ENCODE measurements around the gene SUSD1. TPM values are rescaled to one million over a fixed set of nuclear protein-coding genes. Genes with fewer than 3 reads are reported as not detected.

The SUSD1 gene
- total RNA-seq, 1 experiment from 2014 or later: 15.4 TPM

DNA sequence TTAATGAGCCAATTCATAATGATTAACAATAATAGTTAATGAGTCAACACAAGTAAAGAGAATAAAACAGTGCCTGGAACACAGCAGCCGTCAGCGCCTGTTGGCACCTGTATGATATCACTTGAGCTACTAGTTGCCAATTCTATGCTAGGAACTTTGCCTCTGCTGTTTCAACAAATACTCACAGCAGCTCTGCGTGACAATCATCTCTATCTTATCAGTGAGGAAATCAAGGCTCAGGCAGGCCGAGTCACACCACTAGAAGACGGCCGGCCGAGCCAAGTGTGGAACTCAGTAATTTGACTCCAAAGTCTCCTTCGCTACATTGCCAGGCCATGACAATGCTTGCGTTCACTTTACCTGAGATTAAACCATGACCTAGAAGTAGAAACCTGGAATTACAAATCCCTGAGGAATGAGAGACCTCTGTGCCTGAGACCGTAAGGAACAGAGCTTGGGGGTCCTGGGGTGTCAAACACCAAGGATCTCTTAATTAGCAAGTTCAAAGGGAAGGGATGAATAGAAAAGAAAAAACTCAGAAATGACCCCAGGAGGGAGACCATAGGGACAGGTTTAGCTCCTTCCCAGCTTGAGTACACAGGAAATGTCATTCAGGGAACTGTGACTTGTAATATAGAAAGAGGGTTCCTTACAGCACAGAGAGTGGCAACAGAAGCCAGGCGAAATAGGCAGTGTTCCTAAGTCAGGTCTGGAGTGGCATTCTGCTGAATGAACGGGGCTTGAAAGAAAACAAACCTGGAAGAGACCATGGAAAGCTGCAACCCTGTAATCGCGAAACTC lies 109.1 kb downstream of the SUSD1 start:
- DNase-seq (ENCODE audit: low spot score): no peak

DNA sequence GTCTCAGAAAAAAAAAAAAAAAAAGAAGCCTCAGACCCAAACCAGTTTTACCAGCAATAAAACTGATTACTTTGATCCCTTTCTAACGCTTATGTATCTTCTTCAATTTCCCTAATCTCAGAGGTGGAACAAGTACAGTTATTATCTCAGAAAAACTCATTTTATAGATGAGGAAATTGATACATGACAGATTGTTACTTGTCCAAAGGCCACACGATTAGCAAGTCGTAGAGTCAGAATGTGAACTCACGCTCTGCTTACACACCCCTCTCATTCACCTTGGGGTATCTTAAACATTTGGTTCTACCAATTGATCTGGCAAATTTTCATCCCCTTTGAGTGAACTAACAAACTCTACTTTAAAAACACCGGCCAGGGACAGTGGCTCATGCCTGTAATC lies 110.2 kb downstream of the SUSD1 start:
- DNase-seq (ENCODE audit: low spot score): no peak

DNA sequence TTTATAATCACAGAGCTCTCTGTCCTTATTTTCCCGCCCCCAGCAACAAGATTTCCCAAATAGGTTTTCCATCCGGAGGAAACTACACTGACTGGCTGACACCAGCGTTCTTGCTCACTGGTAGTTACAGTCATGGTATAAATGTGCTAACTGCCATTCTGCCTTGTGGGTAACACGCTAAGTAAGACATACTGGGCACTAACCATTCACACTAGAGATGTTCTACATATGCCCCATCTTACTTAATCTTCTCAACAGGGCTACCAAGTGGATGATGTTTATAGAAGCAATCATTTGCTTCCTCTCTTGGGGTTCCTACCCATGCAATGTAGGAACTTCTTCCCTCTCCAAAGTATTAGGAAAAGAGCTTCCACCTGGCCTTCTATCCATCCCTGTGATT lies 111.5 kb downstream of the SUSD1 start:
- no peak for DNase-seq (ENCODE audit: low spot score)

DNA sequence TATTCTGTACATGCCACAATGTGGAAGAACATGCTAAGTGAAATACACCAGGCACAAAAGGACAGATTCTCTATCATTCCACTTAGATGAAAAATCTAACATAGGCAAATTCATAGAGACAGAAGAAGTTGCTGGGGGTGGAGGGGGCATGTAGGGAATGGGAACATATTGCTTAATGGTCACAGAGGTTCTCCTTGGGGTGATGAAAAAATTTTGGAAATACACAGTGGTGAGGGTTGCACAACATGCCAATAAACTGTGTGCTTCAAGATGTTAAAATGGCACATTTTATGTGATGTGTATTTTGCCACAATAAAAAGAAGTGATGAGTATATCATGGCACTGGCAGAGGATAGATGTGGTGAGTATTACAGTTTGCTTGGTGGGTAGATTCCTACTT lies 111.9 kb downstream of the SUSD1 start:
- no peak for DNase-seq (ENCODE audit: low spot score)

DNA sequence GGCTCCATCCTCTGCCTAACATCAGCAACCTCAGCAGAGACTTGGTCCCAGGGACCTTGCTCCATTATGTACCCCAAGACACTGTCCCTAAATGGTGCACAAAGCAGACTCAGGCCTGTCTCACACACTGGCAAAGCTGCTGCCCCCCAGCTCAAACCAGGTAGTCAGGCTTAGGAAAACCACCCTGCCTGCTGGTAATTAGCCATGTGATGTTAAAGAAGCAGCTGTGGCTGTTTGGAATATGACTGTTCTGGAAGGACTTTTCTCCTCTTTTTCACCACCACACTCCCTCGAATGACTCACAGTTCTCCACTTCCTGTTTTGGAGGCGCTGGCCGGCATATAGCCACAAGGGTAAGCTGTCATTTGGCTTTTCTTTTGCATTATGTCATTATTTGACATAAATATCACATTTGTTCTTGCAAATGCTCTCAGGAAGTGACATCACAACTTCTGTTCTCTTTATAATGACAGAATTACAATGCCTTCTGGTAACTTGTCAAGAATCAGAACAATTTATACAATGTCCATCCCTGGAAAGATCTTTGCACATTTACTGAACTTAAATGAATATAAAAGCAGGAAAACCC lies 113.9 kb downstream of the SUSD1 start:
- peak; percentile 97 for DNase-seq (ENCODE audit: low spot score)

DNA sequence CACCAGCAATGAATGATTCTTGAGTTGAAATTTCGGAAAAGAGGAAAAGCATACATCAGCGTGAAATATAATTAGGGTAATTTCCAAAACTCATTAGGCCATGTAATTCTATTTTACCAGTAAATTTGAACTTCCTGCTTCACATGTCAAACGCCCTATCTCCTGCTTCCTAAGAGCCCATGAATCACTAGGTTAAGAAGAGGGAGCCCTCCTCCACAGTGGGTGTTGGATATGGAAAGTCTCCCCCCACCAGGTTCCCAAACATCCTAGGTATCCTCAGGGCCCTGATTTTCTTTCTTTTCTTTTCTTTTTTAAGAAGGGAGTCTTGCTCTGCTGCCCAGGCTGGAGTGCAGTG lies 115.2 kb downstream of the SUSD1 start:
- peak; percentile 29 for DNase-seq (ENCODE audit: low spot score)

DNA sequence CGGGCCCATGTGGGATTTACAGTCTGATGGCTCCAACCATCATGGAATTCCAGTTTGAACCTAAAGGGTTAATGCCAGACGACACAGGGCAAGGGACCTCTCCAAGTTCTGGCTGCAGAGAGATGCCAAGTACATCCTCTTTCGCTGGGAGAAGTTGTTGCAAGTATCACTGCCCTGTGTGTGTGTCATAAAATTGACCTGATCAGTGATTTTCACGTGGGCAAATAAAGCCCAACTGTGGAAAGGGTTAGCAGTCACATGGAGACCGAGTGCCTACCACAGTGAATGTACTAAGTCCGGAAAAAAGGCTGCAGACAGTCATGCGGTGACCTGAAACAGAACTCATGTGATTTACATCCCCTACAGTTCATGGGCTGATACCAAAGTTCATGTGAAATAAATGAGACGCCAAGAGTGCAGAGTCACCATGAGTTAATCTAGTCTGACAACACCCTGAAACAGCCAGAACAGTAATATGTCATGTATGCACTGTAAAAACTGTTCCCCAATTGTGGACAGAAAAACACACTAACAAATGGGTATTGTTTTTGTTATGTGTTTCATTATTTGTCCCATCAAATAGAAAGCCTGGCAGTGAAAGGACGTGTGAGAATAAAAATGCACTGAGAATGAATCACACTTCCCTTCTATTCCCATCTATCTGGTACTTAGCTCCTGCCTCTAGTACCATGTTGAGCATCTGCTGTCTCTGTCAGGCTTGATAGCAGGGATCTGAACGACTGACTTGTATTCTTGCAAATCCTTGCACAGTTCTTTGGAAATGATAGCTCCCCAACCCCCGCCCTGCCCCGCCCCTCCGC lies 115.7 kb downstream of the SUSD1 start:
- DNase-seq (ENCODE audit: low spot score): peak; percentile 84

DNA sequence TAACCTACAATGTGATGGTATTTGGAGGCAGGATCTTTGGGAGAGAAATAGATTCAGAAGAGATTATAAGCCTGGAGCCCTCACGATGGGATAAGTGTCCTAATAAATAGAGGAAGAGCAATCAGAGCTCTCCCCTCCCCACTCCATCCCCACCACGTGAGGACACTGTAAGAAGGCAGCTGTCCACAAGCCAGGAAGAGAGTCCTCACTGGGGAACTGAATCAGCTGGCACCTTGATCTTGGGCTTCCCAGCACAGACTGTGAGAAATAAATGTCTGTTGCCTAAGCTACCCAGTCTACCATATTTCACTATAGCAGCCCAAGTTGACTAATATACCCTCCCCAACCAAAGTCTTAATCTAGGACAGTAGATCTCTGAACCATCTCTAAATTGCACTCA lies 118.1 kb downstream of the SUSD1 start:
- no peak for DNase-seq (ENCODE audit: low spot score)

DNA sequence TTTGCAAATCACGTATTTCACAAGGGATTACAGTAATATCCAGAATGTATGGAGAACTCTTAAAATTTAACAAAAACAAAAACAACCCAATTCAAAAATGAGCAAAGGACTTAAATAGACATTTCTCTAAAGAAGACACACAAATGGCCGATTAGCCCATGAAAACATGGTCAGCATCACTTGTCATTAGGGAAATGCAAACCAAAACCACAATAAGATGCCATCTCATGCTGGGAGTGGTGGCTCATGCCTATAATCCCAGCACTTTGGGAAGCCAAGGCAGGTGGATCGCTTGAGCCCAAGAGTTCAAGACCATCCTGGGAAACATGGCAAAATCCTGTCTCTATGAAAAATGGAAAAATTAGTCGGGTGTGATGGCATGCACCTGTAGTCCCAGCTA lies 120.2 kb downstream of the SUSD1 start:
- DNase-seq (ENCODE audit: low spot score): no peak

DNA sequence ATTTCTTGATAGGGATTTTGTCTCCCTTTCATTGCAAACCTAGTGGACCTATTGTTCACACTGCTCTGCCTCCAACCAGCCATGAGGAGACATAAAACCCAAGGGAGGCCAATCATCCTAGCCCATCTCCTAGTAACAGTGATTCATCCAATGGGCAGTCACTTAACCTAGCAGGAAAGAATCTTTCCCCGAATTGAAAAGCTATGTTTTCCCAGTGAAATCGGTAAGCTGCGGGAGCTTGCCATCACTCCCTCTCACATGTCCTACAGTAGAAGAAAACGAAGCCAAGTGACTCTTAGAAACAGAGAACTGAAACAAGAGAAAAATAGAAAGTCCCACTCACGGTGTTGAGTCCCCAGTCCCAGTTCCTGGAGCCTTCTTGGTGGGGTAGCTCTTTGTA lies 123.3 kb downstream of the SUSD1 start:
- DNase-seq (ENCODE audit: low spot score): peak; percentile 72

DNA sequence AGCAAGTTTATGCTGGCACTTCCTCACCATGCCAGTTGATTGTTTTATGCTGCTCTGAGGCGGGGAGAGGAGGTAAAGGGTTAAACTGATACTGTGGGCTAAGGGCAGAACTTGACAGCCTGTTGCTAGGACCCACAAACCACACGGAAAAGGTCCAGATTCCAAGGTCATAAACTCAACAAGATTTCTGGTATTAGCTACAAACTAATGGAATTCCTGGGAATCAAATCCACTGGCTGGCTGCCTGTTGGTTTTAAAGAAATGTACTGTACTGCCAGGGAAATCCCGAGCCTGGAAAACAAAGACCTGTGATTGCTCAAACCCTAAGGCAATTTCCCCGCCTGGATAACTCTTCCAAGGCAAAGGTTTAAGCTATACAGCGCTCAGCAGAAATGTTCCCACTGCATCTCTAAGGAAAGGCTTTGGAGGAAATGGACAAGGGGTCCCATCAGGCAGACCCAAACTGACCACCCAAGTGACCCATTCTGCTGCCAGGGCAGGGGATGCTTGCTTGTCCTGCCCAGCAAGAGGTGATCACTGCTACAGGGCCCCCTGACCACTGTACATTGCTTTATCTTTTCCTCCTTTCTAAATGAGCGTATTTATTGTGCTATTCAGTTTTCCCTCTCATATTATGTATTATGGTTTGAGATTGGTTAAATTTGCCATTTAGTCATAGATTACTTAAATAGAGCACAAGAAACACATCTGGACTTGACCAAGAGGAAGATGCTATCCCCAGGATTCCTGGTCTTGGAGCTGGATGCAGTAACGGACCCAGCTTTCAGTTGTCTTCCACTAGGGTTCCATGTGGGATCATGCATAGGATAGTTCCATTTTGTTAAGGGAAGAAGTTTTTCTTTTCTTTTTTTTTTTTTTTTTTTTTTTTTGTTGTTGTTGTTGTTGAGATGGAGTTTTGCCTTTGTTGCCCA lies 124.3 kb downstream of the SUSD1 start:
- peak; percentile 97 for DNase-seq (ENCODE audit: low spot score)

DNA sequence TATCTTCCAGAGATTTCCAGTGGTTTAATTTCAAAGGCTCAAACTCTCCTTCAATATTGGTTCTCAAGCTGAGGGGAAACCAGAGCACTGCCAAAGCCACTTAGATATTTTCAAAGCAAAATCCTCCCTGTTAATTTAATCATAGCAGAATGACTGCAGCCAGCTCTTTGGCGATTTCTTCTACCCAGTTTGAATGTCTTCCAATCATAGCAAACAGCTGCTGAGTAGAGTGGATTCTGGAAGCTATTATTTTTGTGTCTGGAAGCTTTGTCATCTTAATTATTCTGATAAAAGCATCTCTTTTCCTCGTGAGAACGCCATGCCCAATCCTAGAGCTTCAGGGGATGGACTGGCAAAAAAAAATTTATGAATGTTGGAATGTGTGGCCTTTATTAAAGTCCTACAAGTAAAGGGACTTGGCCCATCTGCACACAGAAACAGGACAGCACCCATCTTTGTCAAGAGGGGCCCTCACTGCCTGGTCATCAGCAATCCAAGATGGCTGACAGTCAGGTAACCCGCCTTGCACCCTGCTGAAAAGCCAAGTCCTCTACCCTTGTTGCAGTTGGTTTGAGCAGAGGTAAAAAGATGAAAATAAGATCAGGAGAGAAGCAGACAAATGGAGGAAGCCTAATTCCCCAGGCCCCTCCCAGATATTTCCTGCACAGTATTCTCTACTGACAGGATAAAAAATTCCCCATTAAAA lies 125.1 kb downstream of the SUSD1 start:
- DNase-seq (ENCODE audit: low spot score): no peak

DNA sequence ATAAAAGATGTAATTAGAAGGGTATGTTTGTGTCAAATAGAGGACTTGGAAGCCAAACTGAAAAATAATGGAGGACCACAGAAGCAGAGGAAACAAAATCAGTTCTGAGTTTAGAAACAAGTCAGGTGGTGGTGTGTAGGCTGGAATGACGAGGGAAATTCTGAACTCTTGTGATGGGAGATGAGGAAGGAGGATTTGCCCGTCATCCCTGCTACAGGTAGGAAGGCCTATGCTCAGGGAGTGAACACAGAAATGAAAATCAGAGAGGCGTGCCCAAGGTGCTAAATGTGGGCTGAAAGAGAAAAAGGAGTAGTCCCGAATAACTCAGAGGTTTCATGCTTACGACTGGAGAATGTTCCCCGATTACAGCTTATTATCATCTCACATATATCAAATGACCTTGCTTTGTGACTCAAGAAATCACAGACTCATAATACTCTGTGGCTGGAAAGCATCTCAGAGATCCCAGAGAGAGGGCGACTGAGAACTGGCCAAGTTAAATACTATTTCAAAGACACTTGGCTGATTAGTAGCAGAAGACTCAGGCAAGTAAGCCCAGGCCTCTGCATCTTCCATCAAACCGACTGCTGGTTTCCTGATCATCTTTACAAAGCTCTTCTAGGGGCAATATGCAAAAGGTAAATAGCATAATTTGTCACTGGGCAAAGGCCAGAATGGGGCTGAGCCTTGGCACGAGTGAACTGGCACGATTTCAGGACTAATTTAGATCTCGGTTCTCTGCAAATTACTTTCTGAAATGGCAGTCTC lies 126.0 kb downstream of the SUSD1 start:
- peak; percentile 62 for DNase-seq (ENCODE audit: low spot score)

DNA sequence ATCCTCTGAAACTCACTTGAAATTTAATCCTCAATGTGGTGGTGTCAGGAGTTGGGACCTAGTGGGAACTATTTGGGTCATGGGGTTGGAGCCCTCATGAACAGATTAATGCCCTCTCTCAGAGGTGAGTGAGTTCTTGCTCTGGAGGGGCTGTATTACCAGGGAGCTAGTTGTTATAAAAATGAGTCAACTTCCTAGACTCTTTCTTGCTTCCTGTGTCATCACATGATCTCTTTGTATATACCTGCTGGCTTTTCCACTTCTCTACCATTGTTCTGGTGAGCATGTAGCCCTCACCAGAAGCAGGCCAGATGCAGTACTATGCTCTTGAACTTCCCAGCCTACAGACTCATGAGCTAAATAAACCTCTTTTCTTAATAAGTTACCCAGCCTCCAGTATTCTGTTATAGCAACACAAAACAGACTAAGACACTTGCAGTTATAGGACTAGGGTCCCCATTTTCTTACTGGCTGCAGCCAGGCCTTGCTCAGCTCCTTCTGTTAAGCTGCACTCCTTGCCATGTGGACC lies 127.5 kb downstream of the SUSD1 start:
- DNase-seq (ENCODE audit: low spot score): no peak

DNA sequence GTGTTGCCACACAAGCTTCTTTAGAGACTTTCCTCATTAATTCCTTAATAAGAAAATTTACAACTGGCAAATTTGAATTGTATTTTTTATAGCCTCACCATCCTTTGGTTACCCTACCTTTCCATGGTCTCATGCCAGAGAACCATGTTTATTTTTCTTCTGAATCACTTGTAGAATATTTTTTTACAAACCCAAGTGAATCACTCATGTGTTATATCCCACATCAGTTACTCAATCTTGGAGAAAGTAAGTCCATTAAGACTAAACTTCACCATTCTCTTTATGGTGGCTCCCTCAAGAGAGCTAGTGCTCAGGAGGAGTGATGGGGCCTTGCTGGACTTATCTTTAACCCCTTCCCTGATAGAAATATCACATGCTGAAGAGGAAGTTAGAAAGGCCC lies 128.9 kb downstream of the SUSD1 start:
- peak; percentile 67 for DNase-seq (ENCODE audit: low spot score)

DNA sequence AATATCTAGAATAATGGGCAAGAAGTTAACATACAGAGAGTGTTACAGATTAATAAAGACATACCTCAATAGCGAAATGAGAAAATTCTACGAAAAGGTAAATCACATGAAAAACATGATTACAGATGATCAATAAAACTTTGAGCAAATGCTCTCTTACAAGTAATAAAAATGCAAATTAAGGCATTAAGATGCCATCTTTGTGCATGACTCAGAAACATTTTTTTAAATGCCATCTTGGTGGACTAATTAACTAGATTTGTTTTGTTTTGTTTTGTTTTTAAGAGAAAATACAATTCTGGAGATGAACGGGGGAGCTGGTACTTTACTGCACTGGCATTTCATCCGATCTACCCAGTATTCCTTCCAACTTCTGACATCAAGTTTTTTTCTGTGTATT lies 130.2 kb downstream of the SUSD1 start:
- DNase-seq (ENCODE audit: low spot score): no peak

DNA sequence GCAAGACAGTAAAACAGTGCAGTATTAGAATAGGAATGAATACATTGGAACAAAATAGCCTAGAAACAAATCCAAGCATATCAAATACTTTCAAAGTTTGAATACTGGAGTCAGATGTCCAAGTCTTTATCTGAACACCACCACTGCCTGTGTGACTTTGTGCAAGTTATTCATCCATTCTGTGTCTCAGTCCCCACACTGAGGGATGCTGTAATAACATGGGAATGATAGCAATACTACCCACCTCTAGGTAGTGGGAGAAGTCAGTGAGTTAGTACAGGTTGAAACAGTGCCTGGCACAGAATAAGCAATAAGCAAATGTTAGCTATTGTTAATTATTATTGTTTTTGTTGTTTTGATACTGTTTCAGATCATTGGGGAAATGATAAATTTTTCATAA lies 130.9 kb downstream of the SUSD1 start:
- no peak for DNase-seq (ENCODE audit: low spot score)

DNA sequence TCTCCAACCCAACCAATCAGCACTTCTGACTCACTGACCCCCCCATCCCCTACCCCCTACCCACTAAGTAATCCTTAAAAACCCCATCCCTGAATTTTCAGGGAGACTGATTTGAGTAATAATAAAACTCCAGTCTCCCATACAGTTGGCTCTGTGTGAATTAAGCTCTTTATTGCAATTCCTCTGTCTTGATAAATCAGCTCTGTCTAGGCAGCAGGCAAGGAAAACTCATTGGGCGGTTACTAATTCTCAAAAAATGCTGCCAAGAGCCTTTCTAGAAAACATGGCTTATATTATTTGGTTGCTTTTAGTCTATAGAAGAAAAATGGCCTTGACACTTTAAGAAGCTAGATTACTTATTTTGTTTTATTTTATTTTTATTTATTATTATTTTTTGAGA lies 131.7 kb downstream of the SUSD1 start:
- DNase-seq (ENCODE audit: low spot score): no peak

DNA sequence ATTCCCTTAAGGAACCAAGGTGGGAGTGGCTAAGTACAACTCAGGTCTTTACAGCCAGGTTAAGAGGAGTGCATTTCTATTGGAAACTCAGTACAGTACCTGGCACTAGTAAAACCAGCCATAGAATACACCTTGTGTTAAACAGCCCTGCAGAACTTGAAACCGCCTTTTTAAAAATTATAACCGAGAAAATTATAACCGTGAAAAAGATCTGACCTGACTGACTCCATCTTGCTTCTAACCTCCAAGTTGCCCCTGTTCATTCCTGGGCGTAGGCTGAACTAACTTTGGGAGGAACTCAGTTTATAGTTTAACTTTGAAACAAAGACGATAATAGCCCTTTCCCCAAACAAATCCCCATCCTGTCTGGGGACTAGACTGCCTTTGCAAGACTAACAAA lies 132.3 kb downstream of the SUSD1 start:
- DNase-seq (ENCODE audit: low spot score): no peak

DNA sequence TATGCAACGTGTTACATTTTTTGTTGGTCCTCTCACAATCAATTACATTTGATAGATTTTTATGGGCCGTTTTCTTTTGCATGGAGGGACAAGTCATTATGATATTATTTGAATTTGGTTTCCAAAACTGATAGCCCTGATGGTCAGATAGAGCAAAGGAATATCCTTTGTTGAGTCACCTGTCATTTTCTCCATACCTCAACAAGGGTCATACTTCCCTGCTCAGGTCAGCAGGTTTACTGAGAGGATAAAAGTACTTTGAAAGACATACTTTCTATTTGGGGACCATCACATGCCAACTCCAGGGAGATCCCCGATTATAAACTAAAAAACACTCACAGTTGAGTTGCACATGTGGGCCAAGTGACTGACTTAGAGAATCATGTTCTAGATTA lies 132.9 kb downstream of the SUSD1 start:
- peak; percentile 42 for DNase-seq (ENCODE audit: low spot score)

All from A172 (cell line).